Skeletal muscle tissue (tissue), 5 donors: ENCODE results near the gene GLB1L. TPM values are rescaled to one million over a fixed set of nuclear protein-coding genes. Genes with fewer than 3 reads are reported as not detected.

Experiments used
- H3K27ac ChIP-seq: one replicate; pipeline ENCODE4 v1.7.0; 2013; ENCODE audit warnings: mild to moderate bottlenecking, low read depth, low read length, inconsistent platforms
- H3K27me3 ChIP-seq, 3 donors: one replicate each; pipeline ENCODE4 v1.7.0; 2013; ENCODE audit warnings: low read length in 3 of 3; ENCODE audit not compliant: control insufficient read depth in 3 of 3, insufficient read depth in 3 of 3
- H3K36me3 ChIP-seq, 3 donors: one replicate each; pipeline ENCODE4 v1.7.0; 2013; ENCODE audit warnings: low read length in 3 of 3; ENCODE audit not compliant: control insufficient read depth in 3 of 3, insufficient read depth in 3 of 3
- H3K4me1 ChIP-seq, 3 donors: one replicate each; pipeline ENCODE4 v1.7.0; 2013; ENCODE audit warnings: low read length in 3 of 3, mild to moderate bottlenecking in 3 of 3; ENCODE audit not compliant: control insufficient read depth in 3 of 3, insufficient read depth in 3 of 3
- H3K4me3 ChIP-seq, 3 donors: one replicate each; pipeline ENCODE4 v1.7.0; 2013; ENCODE audit warnings: low read length in 3 of 3
- H3K9ac ChIP-seq, 3 donors: one replicate each; pipeline ENCODE4 v1.7.0; 2013; ENCODE audit warnings: low read length in 3 of 3, mild to moderate bottlenecking in 3 of 3, moderate library complexity in 2 of 3, low read depth in 1 of 3
- H3K9me3 ChIP-seq, 3 donors: one replicate each; pipeline ENCODE4 v1.7.0; 2013; ENCODE audit warnings: low read length in 3 of 3; ENCODE audit not compliant: control insufficient read depth in 3 of 3
- small RNA-seq: library from RNA; depleted of rRNA; stranded (forward); fragments of <200 nt; gene quantifications from one replicate; pipeline ENCODE3, GENCODE V24; 2014
- total RNA-seq: library from RNA; depleted of rRNA; stranded (reverse); fragments of >200 nt; gene quantifications from one replicate; pipeline ENCODE4 v1.2.3, GENCODE V29; 2014
- donor health status: Osteomylitis.

GLB1L gene
- total RNA-seq, 1 donor from 2014 or later = 13.0 TPM

GRCh38 chr2:219199470-219200211 is 45.6 kb downstream of the GLB1L start:
- Histone ChIP-seq H3K27ac (no peak overlapping the region), H3K9ac (no peak overlapping the region), H3K27me3 (peaks cover 4 to 13% (median 10%) of the 10 kb centered on the region in 3 donors), H3K4me3 (no peak overlapping the region), H3K9me3 (no peaks in the 10 kb centered on the region), H3K4me1 (no peaks in the 10 kb centered on the region), H3K36me3 (no peaks in the 10 kb centered on the region)

GRCh38 chr2:219198974-219199373 is 46.3 kb downstream of the GLB1L start:
- Histone ChIP-seq H3K27ac (no peak overlapping the region), H3K9ac (no peak overlapping the region), H3K4me3 (no peak overlapping the region), H3K27me3 (peaks cover 4 to 13% (median 10%) of the 10 kb centered on the region in 3 donors), H3K36me3 (no peaks in the 10 kb centered on the region), H3K4me1 (no peaks in the 10 kb centered on the region), H3K9me3 (no peaks in the 10 kb centered on the region)

GRCh38 chr2:219197388-219197787 is 47.9 kb downstream of the GLB1L start:
- Histone ChIP-seq H3K27ac (no peak overlapping the region), H3K9ac (no peak overlapping the region), H3K27me3 (peaks cover 4 to 13% (median 10%) of the 10 kb centered on the region in 3 donors), H3K9me3 (no peaks in the 10 kb centered on the region), H3K4me1 (no peaks in the 10 kb centered on the region), H3K4me3 (no peak overlapping the region), H3K36me3 (no peaks in the 10 kb centered on the region)

GRCh38 chr2:219186754-219187456 is 58.3 kb downstream of the GLB1L start:
- H3K4me3 ChIP-seq = no peak overlapping the region
- no peak overlapping the region for H3K9ac ChIP-seq
- no peaks in the 10 kb centered on the region for H3K9me3 ChIP-seq
- H3K27ac ChIP-seq = no peak overlapping the region
- H3K36me3 ChIP-seq = peaks cover 16 to 29% (median 25%) of the 10 kb centered on the region in 3 donors
- no peaks in the 10 kb centered on the region for H3K27me3 ChIP-seq
- H3K4me1 ChIP-seq = no peaks in the 10 kb centered on the region

Small RNA genes within 50 kb of the gene (small RNA-seq; reads per million reads assigned to genes)
- gene MIR153-1 = 0.07 reads per million

Other genes with a start within 250 kb of the GLB1L start
- gene CFAP65, start 203.9 kb downstream of the GLB1L start, total RNA-seq = not detected
- gene IHH, start 184.5 kb downstream of the GLB1L start, total RNA-seq = not detected
- gene NHEJ1, start 84.6 kb downstream of the GLB1L start, total RNA-seq = 15.1 TPM
- 0.52 TPM for gene SLC23A3, start 75.4 kb downstream of the GLB1L start, total RNA-seq
- gene CNPPD1, start 68.5 kb downstream of the GLB1L start, total RNA-seq = 27.1 TPM
- 35.5 TPM for gene RETREG2, start 67.2 kb downstream of the GLB1L start, total RNA-seq
- gene ZFAND2B, start 38.7 kb downstream of the GLB1L start, total RNA-seq = 11.5 TPM
- 25.6 TPM for gene ABCB6, start 26.5 kb downstream of the GLB1L start, total RNA-seq
- gene ATG9A, start 15.8 kb downstream of the GLB1L start, total RNA-seq = 16.7 TPM
- gene ANKZF1, start 15.6 kb downstream of the GLB1L start, total RNA-seq = 27.7 TPM
- gene STK16, start within 50 bp of the GLB1L start, total RNA-seq = 6.3 TPM
- gene TUBA4B, start 7.8 kb upstream of the GLB1L start, total RNA-seq = not detected
- 30.8 TPM for gene TUBA4A, start 8.5 kb upstream of the GLB1L start, total RNA-seq
- gene DNAJB2, start 33.9 kb upstream of the GLB1L start, total RNA-seq = 49.6 TPM
- not detected for gene PTPRN, start 64.0 kb upstream of the GLB1L start, total RNA-seq
- gene RESP18, start 87.3 kb upstream of the GLB1L start, total RNA-seq = not detected
- 25.1 TPM for gene DNPEP, start 142.5 kb upstream of the GLB1L start, total RNA-seq
- 3,588 TPM for gene DES, start 172.9 kb upstream of the GLB1L start, total RNA-seq
- 95.5 TPM for gene SPEG, start 189.4 kb upstream of the GLB1L start, total RNA-seq